GM12878 (cell line): Measurements from ENCODE around the gene TNNC2.

ENCODE experiments used
- BCLAF1 ChIP-seq: fragments of 450-650 bp; IDR thresholded peaks from 2 replicates; pipeline ENCODE4 v1.6.1; 2017; ENCODE audit warnings: antibody characterized with exemption, mild to moderate bottlenecking, moderate library complexity
- CTCF ChIP-seq, 3 experiments: IDR thresholded peaks in 2 of 3; conservative IDR thresholded peaks in 1 of 3; 2 replicates each; pipeline ENCODE4 v1.5.1; 2011; ENCODE audit warnings: low read depth in 3 of 3, low read length in 3 of 3, mild to moderate bottlenecking in 3 of 3, control low read depth in 2 of 3, moderate library complexity in 2 of 3, inconsistent platforms in 1 of 3, mixed read lengths in 1 of 3; ENCODE audit not compliant: control insufficient read depth in 2 of 3, insufficient read depth in 1 of 3; ENCODE audit errors: extremely low read depth in 1 of 3
- ELK1 ChIP-seq: IDR thresholded peaks from 2 replicates; pipeline ENCODE4 v1.6.1; 2012; ENCODE audit warnings: low read depth, low read length, improper control_type of control experiment
- EZH2 ChIP-seq: IDR thresholded peaks from 2 replicates; pipeline ENCODE4 v1.6.1; 2012; ENCODE audit warnings: low read depth, mild to moderate bottlenecking, control low read depth, inconsistent platforms, low read length, borderline replicate concordance; ENCODE audit not compliant: control insufficient read depth
- FOXK2 ChIP-seq: fragments of 450-650 bp; IDR thresholded peaks from 2 replicates; pipeline ENCODE4 v1.6.1; 2017; ENCODE audit warnings: mild to moderate bottlenecking, moderate library complexity
- HCFC1 ChIP-seq: fragments of 150-350 bp; IDR thresholded peaks from 2 replicates; pipeline ENCODE4 v1.6.1; 2014; ENCODE audit warnings: low read length
- MAX ChIP-seq: IDR thresholded peaks from 2 replicates; pipeline ENCODE4 v1.6.1; 2012; ENCODE audit warnings: low read depth, low read length, improper control_type of control experiment
- MYB ChIP-seq: fragments of 150-350 bp; IDR thresholded peaks from 2 replicates; pipeline ENCODE4 v1.6.1; 2014; ENCODE audit warnings: mild to moderate bottlenecking, low read depth, low read length, borderline replicate concordance
- NR2C2 ChIP-seq: IDR thresholded peaks from 2 replicates; pipeline ENCODE4 v1.6.1; 2011; ENCODE audit warnings: borderline replicate concordance, low read depth; ENCODE audit not compliant: control insufficient read depth, insufficient read length
- POLR2A ChIP-seq: IDR thresholded peaks from 2 replicates; pipeline ENCODE4 v1.6.1; 2011; ENCODE audit warnings: low read depth, mild to moderate bottlenecking, low read length
- RCOR1 ChIP-seq: conservative IDR thresholded peaks from 2 replicates; pipeline ENCODE4 v1.6.1; 2012; ENCODE audit warnings: low read depth, low read length, improper control_type of control experiment
- SMC3 ChIP-seq: IDR thresholded peaks from 2 replicates; pipeline ENCODE4 v1.6.1; 2011; ENCODE audit warnings: low read length, improper control_type of control experiment, borderline replicate concordance
- SRF ChIP-seq, 2 experiments: IDR thresholded peaks; 2 replicates each; pipeline ENCODE4 v1.6.1; 2011; ENCODE audit warnings: low read depth in 2 of 2, low read length in 2 of 2, mild to moderate bottlenecking in 1 of 2, moderate library complexity in 1 of 2

GRCh38 chr20:45860560-45861220 is 33.6 kb upstream of the TNNC2 start:
- TF ChIP-seq SMC3 (no peak), RCOR1 (no peak), MYB (no peak), EZH2 (no peak), POLR2A (no peak), NR2C2 (no peak), HCFC1 (no peak), MAX (no peak), SRF (IDR thresholded peaks at IDR 0.05; ENCODE audit: low read depth in 2 of 2, low read length in 2 of 2) (no peak), CTCF (IDR thresholded peaks at IDR 0.05 in 2 of 3, conservative IDR thresholded peaks at IDR 0.05 in 1 of 3; ENCODE audit: control insufficient read depth in 2 of 3, extremely low read depth in 1 of 3, insufficient read depth in 1 of 3, low read depth in 3 of 3, low read length in 3 of 3) (no peak), ELK1 (no peak), BCLAF1 (no peak), FOXK2 (no peak)
